ENCODE results near the gene PPBP.
"Not testable (repeated sequence)": the region's sequence is repeated elsewhere in the genome, so short reads cannot be mapped to it uniquely, and the experiment has no call there.

Gene PPBP

DNA sequence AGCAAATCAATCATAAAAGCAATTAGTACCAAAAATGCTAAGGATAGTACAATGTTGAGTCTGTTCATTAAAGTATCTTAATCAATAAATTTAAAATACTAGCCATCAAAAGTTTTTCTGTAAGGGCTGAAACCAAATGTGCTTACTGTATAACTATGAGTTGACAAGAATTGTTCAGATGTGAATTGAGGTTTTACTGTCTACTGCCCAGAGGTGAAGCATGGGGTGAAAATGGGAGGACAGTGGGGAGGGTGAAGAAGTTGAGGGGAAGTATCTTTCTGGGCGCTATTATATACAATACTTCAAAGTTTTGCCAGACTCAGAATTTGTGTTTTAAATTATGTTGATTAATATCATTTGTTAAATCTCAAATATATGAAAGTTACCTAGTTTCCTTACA is 4.1 kb upstream of the PPBP start:
- no peak for DNase-seq (ENCODE audit: low read depth, low spot score)

DNA sequence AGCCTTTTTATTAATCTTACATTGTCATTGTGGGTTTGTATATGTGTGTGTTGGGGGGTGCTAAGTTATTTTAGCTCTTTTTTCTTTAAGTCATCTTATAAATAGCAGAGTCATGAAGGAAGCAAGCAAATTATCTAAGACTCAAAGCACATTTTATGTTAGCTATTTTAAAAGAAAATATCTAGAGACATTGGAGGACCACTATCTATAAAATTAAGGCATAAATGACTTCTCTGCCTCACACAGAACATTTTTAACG is 3.7 kb upstream of the PPBP start:
- no peak for DNase-seq (ENCODE audit: low read depth, low spot score)

DNA sequence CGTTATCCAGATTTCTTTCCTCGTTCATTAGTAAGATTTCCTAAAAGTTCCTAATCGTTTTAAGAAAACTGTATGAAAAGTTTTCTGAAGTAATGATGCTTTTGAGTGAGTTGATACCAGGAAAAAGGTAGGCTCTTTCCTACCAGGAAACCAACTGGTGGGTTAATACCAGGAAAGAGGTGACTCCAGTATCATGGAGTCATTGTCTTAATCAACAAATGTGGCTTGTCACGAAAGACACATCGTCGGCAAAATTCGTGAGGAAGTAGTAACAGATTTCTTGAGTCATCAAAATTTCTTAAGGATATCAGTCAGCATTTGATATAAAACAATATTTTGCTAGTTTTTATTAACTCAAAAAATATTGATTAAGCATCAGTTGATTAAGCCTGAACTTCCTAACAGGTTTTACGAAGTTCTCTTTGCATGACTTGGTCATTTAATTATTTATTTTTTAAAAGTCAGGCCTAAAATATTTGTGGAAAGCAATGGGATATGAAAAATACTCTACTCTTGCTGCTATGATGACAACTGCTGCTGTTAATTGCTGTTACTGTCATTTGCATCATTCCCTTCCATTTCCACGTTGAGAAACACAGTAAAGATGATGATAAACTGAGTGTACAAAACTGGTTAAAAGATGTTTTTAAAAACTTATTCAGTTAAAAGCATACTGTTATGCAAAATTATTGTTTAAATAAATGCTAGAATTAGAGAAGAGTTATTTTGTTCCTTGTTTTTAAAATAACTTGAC is 3.2 kb upstream of the PPBP start:
- DNase-seq (ENCODE audit: low read depth, low spot score), result no peak

DNA sequence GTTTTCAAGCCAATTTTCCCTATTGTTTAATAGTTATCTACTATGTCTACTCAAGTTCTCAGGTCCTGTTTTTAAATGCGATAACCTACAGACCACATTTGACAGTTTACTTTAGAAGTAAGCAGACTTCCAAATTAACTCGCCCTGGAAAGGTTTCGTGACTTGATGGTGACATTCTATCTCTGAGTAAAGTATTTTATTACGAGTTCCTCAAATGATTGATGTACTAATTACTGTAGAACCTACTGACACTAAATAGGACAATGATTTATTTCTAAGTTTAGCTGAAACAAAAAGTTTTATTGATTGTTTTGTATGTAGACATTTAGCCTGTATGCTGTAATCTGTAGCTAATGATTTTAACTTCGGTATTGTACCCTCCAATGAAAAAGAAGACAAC is 1.9 kb upstream of the PPBP start:
- DNase-seq (ENCODE audit: low read depth, low spot score), result no peak

DNA sequence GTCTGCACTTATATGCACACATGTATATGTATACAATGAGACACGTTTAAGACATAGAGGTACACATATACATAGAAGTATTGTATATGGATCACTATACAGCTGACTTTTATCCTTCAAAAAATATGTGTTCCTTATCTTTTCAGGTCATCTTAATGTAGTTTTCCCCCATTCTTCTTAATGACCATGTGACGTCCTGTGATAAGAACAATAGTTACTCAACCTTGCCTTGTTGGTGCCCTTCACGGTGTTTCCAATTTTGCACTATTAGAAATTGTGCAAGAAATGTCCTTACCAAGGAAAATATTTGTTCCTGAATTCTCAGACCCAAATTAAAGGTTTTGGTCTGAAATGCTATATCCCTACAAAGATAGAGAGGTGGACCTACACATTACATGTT is 1.0 kb upstream of the PPBP start:
- DNase-seq (ENCODE audit: low read depth, low spot score), result no peak

DNA sequence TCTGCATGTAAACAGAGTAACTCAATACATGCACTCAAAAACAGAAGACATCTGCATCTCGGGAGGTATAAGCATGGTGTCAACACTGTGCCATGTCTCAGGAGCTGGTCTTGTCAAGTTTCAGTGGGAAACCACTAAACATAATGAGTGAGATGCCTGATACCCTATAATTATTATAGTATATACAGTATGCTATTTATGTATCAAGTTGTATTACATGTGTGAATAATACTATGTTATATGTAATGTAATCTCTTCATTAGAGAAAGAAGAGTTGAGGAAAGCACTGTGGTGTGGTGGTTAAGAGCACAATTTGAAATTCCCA is 2.5 kb downstream of the PPBP start:
- no peak for DNase-seq (ENCODE audit: low read depth, low spot score)

DNA sequence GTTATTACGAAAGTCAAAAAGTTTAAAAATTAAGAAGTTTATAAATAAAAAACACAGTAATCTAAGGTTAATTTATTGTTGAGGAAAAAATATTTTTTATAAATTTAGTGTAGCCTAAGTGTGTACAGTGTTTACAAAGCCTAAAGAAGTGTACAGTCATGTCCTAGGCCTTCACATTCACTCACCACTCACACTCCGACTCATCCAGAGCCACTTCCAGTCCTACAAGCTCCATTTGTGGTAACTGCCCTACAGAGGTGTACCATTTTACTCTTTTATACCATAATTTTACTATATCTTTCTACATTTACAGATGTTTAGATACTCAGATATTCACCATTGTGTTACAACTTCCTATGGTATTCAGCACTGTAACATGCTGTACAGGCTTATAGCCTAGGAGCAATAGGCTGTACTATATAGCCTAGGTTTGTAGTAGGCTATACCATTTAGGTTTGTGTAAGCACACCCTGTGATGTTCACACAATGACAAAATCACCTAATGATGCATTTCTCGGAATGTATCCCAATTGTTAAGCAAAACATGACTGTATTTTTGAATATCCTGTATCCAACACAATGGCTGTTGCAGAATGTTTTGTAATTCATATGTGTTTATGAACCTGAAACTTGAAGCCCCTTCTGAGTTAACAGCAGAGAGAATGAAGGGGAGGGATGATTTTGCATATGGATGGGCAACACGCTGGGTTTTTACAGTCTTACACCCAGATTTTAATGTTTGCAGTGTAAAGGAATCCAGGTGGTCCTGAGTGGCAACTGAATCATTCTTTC is 3.1 kb downstream of the PPBP start:
- DNase-seq (ENCODE audit: low read depth, low spot score), result no peak

DNA sequence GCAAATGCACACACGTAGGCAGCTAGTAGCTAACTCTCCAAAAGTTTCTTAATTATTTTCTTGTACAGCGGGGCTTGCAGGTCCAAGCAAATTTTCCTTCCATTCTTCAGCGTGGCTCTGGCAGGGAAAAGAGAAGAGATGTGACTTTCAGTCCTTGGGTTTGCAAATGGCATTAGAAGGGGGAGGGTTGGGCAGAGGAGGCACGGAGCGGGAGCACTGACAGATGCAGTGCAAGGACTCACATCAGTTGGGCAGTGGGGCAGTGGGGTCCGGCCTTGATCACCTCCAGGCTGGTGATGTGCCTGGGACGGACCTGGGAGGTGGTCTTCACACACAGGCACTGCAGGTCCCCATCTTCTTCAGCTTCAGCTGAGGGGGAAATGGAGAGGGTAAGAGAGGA is 6.8 kb downstream of the PPBP start:
- DNase-seq (ENCODE audit: low read depth, low spot score), result not testable (repeated sequence)

DNA sequence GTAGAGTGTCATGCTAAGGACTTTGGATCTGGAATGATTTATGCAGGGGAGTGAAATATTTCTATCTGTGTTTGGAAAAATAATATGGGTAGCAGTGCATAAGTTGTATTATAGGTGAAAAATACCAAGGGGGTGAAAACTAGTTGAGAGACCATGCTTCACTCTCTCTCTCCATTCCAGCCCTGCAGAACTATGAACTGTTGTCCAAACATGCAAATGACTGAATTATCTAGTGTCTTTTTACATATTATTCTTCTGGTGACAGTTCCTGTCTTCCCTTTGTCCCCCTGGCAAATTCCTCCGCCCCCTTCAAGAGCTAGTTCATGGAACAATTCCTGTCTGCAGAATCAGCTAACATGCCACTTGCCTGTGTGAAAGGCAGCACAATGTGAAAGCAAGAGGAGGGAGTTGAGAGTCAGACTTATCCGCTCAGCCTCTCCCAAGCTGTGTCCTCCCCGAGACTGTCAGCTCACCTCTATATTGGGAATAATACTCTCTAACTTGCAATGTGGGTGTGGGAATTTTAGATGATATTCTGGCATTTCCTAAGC is 8.5 kb downstream of the PPBP start:
- DNase-seq (ENCODE audit: low read depth, low spot score), result no peak

DNA sequence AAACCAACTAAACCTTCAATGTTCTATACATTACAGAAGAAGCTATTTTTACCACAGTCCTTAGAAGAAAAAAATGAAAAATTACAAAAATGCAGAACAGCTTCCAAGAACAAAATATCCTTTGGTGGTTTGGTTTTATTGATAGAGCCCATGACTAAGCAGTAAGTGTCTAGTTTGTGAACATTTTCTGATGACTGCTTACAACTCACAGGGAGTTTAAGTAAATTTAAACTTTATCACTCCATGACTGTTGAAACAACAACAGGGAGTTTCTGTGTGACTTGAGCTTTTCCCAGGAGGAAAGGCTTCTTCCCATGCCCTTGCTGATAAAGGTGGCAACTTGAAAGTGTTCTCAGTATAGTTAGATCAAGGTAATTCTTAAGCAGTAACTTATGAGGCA is 9.1 kb downstream of the PPBP start:
- DNase-seq (ENCODE audit: low read depth, low spot score), result no peak

DNA sequence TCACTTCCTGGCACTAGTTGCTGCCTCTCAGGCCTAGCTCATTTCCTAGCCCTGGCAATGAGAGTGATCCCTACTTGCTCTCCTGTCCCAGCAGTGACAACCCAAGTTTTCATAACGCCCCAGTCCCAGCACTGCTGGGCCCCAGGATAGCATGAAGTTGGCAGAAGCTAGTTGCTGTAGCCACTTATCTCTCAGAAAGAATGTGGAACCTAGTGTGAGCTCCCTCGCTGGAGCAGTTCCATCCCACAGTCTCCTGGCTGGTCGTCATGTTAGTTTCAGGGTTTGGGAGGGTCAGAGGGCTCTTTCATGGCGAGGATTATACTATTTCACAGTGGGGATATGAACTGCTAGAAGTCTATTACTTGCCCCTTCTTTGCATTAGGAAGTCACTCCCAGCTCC is 11.3 kb downstream of the PPBP start:
- DNase-seq (ENCODE audit: low read depth, low spot score), result no peak

DNA sequence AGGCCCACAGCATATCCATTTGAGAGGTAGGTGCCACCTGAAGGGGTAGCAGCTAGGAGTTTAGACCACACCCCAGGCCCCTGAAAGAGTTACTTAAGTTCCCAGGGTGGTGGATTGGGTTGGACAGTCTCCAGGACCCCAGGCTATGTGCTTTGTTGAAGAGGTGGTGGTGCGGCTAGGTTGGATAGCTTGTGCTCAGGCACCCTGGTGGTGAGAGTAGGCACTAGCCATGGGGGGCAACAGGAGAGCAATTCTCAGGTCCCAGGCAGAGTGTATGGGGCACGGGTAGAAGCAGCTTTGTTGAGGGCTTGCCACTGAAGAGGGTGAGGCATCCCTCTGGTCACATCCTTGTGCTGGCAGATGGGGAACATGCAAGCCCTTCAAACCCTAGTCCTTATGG is 11.8 kb downstream of the PPBP start:
- no peak for DNase-seq (ENCODE audit: low read depth, low spot score)

DNA sequence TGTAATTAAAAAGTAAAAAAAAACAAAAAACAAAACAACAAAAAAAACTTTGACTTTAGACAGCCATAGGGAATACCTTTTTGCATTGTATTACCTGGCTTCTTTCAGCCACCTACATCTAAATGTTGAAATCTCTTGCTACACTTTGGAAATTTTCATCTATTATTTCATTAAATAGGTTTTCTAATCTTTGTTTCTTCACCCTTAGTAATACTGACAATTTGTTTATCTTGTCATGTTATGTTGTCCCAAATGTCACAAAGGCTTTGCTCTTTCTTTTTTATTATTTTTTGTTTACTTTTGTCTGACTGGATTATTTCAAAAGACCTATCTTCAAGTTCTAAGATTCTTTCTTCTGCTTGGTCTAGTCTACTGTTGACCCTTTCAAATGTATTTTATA is 13.6 kb downstream of the PPBP start:
- no peak for DNase-seq (ENCODE audit: low read depth, low spot score)

DNA sequence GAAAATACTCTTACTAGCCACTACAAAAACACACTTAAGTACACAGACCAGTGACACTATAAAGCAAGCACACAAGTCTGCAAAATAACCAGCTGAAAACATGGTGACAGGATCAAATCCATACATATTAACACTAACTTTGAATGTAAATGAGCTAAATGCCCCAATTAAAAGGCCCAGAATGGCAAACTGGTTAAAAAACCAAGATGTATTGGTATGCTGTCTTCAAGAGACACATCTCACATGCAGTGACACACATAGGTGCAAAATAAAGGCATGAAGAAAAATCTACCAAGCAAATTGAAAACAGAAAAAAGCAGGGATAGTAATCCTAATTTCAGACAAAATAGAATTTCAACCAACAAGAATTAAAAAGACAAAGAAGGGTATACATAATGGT is 17.0 kb downstream of the PPBP start:
- DNase-seq (ENCODE audit: low read depth, low spot score), result no peak

DNA sequence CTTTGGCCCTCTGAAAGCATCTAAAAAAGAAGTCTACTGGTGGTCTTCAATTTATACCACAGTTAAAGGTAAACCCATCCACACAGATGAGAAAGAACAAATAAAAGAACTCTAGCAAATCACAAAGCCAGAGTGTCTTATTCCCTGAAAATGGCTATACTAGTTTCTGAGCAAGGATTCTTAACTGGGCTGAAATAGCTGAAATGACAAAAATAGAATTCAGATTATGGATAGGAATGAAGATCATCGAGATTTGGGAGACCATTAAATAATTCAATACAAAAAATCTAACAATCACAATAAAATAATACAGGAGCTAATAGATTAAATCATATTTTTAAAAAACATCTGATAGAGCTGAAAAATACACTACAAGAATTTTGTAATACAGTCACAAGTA is 18.0 kb downstream of the PPBP start:
- no peak for DNase-seq (ENCODE audit: low read depth, low spot score)

DNA sequence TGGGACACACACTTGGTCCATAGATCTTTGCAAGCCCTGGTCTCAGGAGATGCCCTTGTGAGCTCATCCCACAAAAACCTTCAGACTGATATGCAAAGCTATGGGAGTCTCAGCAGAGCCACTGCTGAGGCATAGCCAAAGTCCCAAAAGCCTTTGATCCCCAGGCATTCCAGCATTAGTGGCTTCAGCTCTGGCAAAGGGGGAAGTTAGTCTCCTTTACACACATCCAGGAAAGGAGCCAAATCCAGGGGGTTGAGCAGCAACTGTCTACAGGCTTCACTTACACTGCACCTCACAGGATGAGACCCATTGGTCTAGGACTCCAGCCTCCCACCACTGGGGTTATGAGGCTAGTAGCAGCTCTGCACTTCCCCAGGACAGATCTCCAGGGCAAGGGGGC is 20.1 kb downstream of the PPBP start:
- peak; percentile 3 for DNase-seq (ENCODE audit: low read depth, low spot score)

DNA sequence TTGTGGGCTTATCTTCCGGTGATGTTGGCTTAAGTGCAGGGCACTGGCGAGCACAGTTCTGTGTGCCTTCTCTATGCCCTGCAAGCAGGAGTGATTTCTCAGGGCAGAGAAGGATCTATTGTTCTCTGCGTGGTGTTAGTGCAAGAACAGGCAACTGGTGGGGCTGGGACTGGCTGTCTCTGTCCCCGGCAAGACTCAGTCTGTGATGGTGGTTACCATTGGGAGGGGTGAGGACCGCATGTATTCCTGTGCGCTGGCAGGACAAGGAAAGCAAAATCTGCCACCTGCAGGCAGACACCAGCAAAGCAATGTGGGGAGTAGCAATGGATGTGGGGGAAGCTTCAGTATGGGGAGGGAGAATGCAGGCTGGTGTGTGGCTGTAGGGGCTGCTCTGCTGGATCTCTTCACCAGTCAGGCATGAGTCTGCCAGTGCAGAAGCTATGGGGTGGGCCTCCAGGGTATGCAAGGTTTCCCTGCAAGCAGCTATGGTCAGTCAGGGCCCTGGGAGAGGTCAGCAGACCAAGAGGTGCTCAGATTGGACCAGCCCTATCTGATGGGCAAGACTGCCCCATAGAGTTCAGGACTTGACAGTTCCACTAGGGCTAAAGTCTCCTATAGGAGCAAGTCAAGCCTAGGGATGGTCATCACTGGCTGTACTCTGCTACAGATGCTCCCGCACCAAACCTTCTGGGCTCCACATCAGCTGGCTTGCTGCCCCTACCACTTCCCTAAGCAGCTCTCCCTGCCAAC is 23.0 kb downstream of the PPBP start:
- peak; percentile 83 for DNase-seq (ENCODE audit: low read depth, low spot score)

DNA sequence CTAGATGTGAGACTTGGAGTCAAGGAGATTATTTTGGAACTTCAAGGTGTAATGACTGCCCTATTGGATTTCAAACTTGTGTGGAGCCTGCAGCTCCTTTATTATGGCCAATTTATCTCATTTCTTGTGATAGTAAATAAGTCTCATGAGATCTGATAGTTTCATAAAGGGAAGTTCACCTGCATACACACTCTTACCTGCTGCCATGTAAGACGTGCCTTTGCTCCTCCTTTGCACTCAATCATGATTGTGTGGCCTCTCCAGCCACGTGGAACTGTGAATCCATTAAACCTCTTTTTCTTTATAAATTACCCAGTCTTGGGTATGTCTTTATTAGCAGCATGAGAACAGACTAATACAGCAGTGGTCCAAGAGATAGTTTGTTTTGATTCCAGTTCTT is 25.3 kb downstream of the PPBP start:
- DNase-seq (ENCODE audit: low read depth, low spot score), result no peak

DNA sequence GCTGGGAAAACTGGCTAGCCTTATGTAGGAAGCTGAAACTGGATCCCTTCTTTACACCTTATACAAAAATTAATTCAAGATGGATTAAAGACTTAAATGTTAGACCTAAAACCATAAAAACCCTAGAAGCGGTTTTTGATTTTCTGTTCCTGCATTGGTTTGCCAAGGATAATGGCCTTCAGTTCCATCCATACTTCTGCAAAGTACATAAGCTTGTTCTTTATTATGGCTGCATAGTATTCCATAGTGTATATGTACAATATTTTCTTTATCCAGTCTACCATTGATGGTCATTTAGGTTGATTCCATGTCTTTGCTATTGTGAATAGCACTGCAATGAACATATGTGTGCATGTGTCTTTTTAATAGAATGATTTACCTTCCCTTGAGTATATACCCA is 28.9 kb downstream of the PPBP start:
- DNase-seq (ENCODE audit: low read depth, low spot score), result not testable (repeated sequence)

DNA sequence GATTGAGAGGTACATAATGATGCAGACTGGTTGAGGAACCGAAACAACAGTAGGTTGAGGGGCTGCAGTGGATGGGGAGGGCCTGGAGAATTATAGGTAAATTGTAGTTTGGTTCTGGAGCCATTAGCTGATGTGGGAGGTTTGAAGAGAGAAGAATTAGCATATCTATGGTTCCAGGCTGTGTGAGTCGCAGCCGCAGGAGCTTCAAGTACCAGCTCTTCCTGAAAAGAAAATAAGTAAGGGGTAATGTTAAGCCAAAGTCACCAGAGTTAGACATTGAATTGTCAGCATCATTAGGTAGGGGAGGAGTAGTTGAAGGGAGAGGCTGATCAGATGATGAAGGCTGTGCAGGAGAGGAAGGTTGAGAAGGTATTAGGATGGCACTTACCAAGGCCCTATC is 35.6 kb downstream of the PPBP start:
- peak; percentile 34 for DNase-seq (ENCODE audit: low read depth, low spot score)

DNA sequence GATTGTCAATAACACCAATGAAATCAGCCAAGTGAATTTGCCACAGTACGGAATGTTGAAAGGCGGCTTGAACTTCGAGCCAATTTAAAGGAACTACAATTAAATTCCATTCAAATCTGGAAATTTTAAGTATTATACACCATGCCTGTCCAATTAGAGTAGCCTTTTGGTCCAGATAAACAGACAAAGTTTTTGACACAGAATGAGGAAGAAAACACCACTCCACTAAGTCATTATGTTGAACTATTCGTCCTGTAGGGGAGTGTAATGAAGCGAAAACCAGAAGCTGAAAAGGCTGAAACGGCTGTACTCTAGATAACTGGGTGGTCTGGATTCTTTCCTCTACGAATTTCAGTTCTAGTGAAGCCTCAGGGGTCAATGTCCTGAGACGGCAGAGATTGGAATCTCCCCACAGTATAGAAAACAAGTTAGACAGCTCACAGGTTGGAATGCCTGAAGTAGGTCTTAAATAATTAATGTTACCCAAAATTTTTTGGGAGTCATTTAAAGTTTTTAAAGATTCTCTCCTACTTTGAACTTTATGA is 37.5 kb downstream of the PPBP start:
- DNase-seq (ENCODE audit: low read depth, low spot score), result peak; percentile 62

DNA sequence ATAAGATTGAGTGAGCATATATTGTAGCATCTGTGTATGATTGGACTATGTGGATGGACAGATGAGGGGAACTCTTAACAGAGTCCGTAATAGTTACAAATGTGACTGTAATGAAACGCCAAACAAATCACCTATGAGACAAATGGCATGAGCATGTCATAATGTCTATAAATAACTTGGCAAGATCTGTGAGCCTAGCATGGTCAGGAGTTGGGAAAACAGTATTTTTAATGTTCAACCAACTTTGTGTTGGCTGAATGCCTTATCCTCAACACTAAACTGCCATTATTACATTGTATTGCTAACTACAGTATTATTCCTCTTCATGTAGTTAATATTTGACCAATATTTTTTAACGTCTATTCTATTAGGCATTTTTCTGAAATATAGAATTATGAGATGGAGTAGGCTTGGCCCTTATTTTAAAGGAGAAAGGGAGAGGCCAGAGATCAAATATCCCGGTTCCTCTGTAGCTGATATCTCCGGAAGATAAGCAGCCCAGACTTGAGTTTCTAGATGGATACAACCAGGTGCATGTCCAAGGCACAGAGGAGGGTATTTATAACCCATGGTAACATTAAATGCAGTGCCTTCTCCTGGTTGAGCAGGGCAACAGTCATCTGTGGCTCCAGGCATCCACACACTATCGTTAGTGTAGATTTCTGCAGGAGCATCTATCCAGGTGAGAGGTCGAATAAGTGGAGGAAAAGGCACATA is 38.8 kb downstream of the PPBP start:
- DNase-seq (ENCODE audit: low read depth, low spot score), result no peak
